GM19397 (cell line): Measurements from ENCODE around the gene CD53.
"Not testable (repeated sequence)": the region's sequence is repeated elsewhere in the genome, so short reads cannot be mapped to it uniquely, and the experiment has no call there.

ENCODE experiments used
- ATAC-seq: cut with Tn5 transposase; IDR thresholded peaks from one replicate; pipeline ENCODE4 v1.9.1; 2021; ENCODE audit warnings: mild to moderate bottlenecking, moderate library complexity; ENCODE audit not compliant: unreplicated experiment

CD53 gene

DNA sequence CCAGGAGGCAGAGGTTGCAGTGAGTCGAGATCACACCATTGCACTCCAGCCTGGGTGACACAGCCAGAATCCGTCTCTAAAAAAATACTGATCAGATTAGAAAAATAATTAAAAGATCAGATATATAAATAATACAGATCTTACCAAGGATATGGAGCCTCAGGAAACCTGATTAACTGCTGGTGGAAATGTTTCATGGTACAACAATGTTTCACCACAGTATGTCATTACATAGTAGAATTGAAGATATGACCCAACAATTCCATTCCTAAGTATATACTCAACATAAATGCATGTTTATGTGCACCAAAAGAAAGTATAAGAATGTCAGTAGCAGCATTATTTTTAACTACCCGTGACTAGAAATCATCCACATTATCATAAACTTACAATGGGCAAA, 41.7 kb downstream of the CD53 start:
- no peak for ATAC-seq

DNA sequence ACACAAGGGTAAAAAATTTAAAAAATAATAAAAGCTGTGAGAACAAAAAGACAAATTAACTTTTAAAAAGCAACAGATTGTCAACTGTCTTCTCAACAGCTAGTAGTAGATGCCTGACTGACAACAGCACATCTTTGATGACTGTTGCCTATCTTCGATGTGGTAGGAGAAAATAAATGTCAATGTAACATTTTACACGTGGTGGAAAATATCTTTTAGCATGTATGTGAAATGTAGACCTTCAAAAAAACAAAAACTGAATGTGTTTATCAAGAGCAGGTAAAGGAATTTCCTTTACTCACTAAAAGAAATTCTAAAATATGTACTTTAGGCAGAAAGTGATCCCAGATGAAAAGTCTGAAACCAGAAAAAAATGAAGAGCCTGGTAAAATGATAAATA, 42.9 kb downstream of the CD53 start:
- ATAC-seq, result no peak

DNA sequence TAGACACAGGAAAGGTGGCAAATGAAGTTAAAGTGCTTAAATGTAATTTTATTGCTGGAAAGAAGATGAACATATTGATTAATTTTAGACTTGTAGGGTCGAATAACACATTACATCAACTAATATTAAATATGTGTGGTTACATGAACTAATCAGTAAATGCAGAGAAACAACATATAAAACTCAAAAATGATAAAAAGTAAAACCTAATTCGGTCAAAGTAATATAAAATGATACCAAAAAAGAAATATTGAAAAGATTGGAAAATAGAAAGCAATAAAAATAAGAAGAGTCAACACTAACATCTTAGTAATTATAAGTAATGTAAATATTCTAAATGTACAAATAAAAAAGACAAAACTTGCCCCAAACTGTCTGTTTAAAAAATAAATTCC, 43.3 kb downstream of the CD53 start:
- ATAC-seq, result no peak

DNA sequence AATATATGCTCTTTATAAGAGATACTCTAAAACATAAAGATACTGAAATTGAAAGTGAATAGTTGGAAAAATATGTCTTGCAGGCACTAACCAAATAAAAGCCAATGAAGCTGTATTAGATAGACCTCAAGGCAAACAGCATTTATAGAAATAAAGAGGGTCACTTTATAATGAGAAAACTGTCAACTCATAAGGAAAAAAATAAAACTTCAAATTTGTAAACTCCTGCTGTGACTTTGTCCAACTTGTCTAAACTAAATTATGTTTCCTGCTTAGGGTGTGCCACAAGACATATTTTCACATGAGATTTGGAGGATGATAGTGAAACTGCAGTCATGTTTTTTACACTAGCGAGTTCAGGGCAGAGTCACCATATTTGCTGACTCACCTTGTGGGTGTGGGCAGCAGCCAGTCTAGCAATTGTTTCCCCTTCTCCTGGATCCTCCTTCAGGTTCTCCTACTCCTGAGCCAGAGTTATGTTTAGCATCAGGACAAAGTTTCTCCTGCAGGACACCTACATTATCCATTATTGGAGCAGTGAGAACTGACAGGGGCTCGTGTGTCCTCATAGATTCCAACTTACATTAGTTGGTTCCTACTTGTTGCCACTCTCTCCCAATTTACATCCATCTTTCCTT, 43.8 kb downstream of the CD53 start:
- ATAC-seq, result peak; percentile 61

DNA sequence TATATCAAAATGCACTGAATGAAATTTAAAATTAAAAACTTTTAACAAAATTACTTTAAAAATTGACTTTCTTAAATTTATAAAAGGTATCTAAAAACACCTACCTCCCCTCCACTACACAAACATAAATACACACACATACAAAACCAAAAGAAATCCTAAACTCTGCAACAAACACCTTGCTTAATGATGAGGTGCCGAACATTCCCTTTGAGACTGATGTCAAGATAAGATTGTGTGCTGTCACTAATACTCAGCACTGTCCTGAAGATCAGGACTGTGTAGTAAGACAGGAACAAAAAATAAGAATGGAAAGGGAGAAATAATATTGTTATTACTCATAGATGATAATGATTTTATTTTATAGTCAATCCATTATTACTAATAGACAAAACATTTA, 45.1 kb downstream of the CD53 start:
- no peak for ATAC-seq

DNA sequence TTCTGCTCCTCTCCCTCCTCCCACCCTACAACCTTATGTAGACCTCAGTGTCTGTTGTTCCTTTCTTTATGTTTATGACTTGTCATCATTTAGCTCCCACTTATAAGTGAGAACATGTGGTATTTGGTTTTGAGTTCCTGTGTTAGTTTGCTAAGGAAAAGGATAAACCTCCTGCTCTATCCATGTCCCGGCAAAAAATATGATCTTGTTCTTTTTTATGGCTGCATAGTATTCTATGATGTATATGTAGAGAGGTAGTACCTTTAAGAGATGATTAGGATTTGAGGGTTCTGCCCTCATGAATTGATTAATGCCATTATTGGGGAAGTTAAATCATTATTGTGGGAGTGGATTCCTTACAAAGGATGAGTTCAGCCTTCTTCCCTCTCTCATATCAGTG, 49.0 kb downstream of the CD53 start:
- no peak for ATAC-seq

DNA sequence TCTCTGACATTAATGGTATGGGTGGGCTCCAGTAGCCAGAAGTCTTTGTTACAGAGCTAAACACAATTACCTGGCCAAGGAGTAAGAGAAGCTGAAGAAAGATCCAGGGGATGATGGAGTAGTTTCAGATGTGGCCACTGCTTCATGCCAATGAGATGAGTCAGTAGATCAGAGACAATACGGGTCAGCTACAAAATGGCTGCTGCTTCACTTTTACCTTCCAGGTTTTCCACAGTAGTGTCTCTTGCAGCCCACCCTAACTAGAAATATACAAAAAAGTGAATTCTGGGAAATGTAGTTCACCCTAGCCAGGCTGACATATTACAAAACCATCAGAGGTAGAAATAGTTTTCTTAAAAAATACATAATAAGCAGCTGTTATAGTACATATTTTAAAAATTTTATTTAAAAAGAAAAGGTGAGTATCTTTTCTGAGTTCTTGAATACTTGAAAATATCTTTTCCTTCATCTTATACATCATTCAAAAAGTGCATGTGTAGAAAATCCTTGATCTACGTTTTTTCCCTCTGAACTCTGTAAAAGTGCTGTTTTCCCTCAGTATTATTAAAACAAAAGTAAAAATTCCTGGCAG, 54.6 kb downstream of the CD53 start:
- ATAC-seq, result no peak

DNA sequence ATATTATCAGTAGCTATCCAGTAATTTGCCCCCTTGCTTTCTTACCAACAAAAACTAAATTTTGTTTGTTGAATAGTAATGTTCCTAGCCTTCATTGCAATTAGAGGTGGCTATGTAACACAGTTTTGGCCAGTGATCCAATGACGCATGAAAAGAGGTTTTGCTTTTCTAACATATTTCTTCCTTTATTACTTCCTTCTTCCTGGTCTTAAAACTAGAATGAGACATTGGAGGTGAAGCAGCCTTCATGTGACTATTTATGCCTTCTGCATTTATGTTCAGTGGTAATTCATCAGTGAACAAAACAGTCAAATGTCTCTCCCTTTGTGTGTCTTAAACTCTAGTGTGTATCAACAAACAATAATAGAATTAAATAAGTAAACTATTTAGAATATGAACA, 55.2 kb downstream of the CD53 start:
- ATAC-seq, result no peak

DNA sequence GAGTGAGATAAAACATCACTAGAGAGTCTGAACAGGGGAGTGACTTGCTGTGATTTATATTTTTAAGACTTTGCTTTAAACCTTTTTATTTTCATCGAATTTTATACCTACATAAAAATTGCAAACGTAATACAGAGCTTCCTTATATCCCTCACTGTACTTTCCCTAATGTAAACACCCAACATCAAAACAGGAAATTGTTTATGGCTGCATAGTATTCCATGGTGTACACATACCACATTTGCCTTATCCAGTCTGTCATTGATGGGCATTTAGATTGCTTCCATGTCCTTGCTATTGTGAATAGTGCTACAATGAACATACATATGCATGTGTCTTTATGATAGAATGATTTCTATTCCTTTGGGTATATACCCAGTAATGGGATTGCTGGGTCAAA, 56.0 kb downstream of the CD53 start:
- no peak for ATAC-seq

DNA sequence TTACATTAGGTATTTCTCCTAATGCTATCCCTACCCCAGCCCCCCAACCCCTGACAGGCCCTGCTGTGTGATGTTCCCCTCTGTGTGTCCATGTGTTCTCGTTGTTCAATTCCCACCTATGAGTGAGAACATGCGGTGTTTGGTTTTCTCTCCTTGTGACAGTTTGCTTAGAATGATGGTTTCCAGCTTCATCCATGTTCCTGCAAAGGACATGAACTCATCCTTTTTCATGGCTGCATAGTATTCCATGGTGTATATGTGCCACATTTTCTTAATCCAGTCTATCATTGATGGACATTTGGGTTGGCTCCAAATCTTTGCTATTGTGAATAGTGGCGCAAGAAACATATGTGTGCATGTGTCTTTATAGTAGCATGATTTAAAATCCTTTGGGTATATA, 58.1 kb downstream of the CD53 start:
- ATAC-seq, result not testable (repeated sequence)

DNA sequence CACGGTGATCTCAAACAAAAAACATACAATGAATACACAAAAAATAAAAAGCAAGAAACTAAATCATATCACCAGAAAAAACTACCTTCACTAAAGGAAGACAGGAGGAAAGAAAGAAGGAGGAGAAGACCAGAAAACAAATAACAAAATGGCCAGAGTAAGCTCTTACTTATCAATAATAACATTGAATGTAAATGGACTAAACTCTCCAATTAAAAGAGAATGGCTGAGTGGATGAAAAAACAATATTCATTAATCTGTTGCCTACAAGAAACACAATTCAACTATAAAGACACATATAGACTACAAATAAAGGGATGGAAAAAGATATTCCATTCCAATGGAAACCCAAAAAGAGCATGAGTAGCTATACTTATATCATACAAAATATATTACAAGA, 63.6 kb downstream of the CD53 start:
- no peak for ATAC-seq

DNA sequence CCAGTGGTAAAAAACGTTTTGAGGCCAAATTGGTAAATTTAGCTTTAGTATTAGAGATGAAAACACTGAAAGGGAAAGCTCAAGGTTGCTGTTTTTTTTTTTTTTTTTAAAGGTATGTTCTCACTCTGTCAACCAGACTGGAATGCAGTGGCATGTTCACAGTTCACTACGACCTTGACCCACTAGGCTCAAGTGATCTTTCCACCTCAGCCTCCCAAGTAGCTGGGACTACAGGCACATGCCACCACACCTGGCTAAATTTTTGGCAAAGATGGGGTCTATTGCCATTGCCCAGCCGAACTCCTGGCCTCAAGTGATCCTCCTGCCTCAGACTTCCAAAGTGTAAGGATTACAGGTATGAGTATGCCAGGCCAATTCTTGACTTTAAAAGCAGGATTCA, 71.9 kb downstream of the CD53 start:
- ATAC-seq, result no peak

DNA sequence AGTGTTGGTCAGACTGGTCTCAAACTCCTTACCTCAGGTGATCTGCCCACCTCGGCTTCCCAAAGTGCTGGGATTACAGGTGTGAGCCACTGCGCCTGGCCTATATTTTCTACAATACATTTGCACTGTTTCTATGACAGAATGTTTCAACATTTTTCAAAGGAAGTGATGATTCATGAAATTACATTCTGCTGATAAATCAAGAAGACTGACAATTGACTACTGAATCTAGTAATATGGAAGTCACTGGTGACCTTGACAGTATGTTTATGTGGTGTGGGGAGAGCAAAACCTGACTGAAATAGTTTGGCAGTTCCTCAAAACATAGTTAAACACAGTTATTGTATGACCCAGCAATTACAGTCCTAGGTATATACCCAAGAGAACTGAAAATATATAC, 72.7 kb downstream of the CD53 start:
- no peak for ATAC-seq

DNA sequence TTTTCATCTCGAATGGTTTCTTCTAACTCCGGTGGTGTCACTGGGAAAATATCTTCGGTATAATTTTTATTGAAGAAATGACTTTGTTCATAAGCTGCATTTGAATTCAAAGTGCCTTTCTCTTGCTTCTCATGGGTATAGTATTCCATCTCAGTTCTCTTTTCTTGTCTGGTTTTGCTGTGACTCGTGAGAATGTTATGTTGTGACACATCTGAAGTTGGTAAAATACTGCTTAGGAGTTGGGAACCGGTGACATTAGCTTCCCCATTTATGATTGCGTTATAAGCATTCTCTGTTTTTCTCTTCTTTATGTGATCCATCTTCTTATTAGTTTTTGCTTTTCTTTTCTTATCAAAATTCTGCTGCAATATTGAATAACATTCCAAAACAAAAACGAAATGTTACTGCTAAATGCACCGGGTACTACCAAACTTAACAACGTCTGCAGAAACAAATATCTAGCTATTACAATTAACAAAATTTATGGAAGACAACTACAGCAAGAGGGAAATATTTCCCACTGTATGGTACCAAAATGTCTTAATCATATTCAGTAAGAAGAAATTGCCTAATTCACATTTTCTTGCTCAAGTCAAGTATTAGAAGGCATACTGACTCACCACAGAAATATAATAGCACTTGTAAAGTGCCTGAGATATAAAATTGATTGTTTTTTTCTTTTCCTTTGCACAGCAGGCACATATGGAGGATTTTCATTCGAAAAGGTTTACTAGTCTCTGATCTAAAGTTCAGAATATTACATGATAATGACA, 75.3 kb downstream of the CD53 start:
- ATAC-seq, result no peak
